Immature natural killer cell (primary cell): ENCODE measurements around the gene PIK3CD. TPM values are rescaled to one million over a fixed set of nuclear protein-coding genes. Genes with fewer than 3 reads are reported as not detected.
"Not testable (repeated sequence)": the region's sequence is repeated elsewhere in the genome, so short reads cannot be mapped to it uniquely, and the experiment has no call there.

Experiments
- DNase-seq, 3 donors: peaks; one replicate each; pipeline ENCODE4 v3.0.0; 2022; ENCODE audit warnings: mixed read lengths in 1 of 3
- H3K27ac Mint-ChIP-seq, 6 donors: one replicate each; pipeline ENCODE4 v1.8.0; 2020; ENCODE audit warnings: mixed read lengths in 6 of 6, mild to moderate bottlenecking in 5 of 6, inconsistent platforms in 4 of 6, moderate library complexity in 3 of 6
- H3K27me3 Mint-ChIP-seq, 3 donors: one replicate each; pipeline ENCODE4 v1.8.0; 2020 to 2021; ENCODE audit warnings: low read depth in 3 of 3, mild to moderate bottlenecking in 3 of 3, mixed read lengths in 3 of 3, moderate library complexity in 3 of 3, inconsistent platforms in 1 of 3
- H3K36me3 Mint-ChIP-seq, 3 donors: one replicate each; pipeline ENCODE4 v1.8.0; 2020; ENCODE audit warnings: mixed read lengths in 3 of 3, inconsistent platforms in 2 of 3, mild to moderate bottlenecking in 2 of 3
- H3K4me1 Mint-ChIP-seq, 2 donors: one replicate each; pipeline ENCODE4 v1.8.0; 2020; ENCODE audit warnings: inconsistent platforms in 2 of 2, mild to moderate bottlenecking in 2 of 2, mixed read lengths in 2 of 2, moderate library complexity in 1 of 2
- H3K4me3 Mint-ChIP-seq, 5 donors: one replicate each; pipeline ENCODE4 v1.8.0; 2020; ENCODE audit warnings: mild to moderate bottlenecking in 5 of 5, mixed read lengths in 5 of 5, inconsistent platforms in 3 of 5, moderate library complexity in 3 of 5
- H3K9me3 Mint-ChIP-seq, 6 donors: one replicate each; pipeline ENCODE4 v1.8.0; 2020; ENCODE audit warnings: mild to moderate bottlenecking in 6 of 6, mixed read lengths in 6 of 6, inconsistent platforms in 4 of 6, moderate library complexity in 3 of 6
- polyA plus RNA-seq, 3 donors: library from polyadenylated mRNA; unstranded; fragments of 300-500 nt; fragmentation: Illumina TruSeq; gene quantifications; one replicate each; pipeline ENCODE4 v1.2.3, GENCODE V29; 2021

PIK3CD gene
- polyA plus RNA-seq, 3 donors from 2014 or later: 43.4 to 133 (median 49.0) TPM

DNA sequence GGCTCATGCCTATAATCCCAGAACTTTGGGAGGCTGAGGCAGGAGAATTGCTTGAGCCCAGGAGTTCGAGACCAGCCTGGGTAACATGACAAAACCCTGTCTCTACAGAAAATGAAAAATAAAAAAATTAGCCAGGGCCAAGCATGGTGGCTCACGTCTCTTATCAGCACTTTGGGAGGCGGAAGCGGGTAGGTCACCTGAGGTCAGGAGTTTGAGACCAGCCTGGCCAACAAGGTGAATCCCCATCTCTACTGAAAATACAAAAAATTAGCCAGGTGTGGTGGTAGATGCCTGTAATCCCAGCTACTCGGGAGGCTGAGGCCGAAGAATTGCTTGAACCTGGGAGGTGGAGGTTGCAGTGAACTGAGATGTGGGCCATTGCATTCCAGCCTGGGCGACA lies 61.2 kb downstream of the PIK3CD start:
- DNase-seq, H3K9me3 Mint-ChIP-seq: not testable (repeated sequence)
- peaks cover 16 to 34% (median 25%) of the 10 kb centered on the region in 3 donors for H3K36me3 Mint-ChIP-seq
- H3K4me3 Mint-ChIP-seq: peak overlapping the region in 1 of 5 donors; percentile 14
- H3K27me3 Mint-ChIP-seq: peaks cover 9 to 15% (median 14%) of the 10 kb centered on the region in 3 donors
- H3K4me1 Mint-ChIP-seq: peaks cover 56 to 57% of the 10 kb centered on the region in 2 donors
- H3K27ac Mint-ChIP-seq: peak overlapping the region; percentile 14 to 82 (median 75)

DNA sequence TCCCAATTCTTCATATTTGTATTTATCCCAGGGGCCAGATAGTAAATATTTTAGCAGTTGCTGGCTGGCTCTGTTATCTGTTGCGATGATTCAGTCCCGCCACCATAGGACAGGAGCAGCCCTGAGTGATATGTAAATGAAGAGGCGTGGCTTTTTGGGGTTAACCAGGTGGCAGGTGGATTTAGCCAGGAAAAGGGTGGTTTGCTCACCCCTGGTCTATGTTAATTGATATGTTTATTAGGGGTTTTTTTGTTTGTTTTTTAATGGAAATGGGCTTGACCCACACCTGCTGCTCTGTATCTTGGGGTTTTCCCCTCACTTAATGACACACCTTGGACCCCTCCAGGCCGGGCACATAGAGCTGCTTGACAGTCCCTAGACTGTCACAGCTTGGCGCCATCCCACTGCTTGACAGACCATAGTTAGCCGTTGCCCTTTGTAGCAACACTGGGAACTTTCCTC lies 62.8 kb downstream of the PIK3CD start:
- Mint-ChIP-seq H3K4me3 (peak overlapping the region; percentile 9 to 39 (median 20)), H3K4me1 (peaks cover 61 to 63% of the 10 kb centered on the region in 2 donors), H3K27me3 (peaks cover 12 to 18% (median 16%) of the 10 kb centered on the region in 3 donors), H3K9me3 (no peaks in the 10 kb centered on the region), H3K36me3 (peaks cover 19 to 37% (median 28%) of the 10 kb centered on the region in 3 donors), H3K27ac (peak overlapping the region; percentile 71 to 88 (median 83))
- no peak for DNase-seq

DNA sequence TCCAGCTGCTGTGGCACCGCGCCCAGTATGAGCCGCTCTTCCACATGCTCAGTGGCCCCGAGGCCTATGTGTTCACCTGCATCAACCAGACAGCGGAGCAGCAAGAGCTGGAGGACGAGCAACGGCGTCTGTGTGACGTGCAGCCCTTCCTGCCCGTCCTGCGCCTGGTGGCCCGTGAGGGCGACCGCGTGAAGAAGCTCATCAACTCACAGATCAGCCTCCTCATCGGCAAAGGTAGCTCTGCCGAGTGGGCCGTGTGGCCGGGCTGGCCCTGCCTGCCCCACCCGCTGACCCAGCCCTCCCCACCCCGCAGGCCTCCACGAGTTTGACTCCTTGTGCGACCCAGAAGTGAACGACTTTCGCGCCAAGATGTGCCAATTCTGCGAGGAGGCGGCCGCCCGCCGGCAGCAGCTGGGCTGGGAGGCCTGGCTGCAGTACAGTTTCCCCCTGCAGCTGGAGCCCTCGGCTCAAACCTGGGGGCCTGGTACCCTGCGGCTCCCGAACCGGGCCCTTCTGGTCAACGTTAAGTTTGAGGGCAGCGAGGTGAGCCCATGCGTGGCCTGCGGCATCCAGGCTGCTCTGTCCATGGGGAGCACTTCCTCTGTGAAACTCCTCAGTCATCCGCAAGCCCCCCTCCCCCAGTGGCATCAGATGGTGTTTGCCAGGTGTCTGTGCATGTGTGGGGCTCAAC lies 64.2 kb downstream of the PIK3CD start:
- H3K9me3 Mint-ChIP-seq: no peaks in the 10 kb centered on the region
- peaks cover 12 to 18% (median 15%) of the 10 kb centered on the region in 3 donors for H3K27me3 Mint-ChIP-seq
- peaks cover 53 to 64% of the 10 kb centered on the region in 2 donors for H3K4me1 Mint-ChIP-seq
- peak overlapping the region; percentile 40 to 96 (median 92) for H3K27ac Mint-ChIP-seq
- no peak for DNase-seq
- peaks cover 13 to 31% (median 22%) of the 10 kb centered on the region in 3 donors for H3K36me3 Mint-ChIP-seq
- peak overlapping the region in 4 of 5 donors; percentile 55 to 91 (median 80) for H3K4me3 Mint-ChIP-seq

DNA sequence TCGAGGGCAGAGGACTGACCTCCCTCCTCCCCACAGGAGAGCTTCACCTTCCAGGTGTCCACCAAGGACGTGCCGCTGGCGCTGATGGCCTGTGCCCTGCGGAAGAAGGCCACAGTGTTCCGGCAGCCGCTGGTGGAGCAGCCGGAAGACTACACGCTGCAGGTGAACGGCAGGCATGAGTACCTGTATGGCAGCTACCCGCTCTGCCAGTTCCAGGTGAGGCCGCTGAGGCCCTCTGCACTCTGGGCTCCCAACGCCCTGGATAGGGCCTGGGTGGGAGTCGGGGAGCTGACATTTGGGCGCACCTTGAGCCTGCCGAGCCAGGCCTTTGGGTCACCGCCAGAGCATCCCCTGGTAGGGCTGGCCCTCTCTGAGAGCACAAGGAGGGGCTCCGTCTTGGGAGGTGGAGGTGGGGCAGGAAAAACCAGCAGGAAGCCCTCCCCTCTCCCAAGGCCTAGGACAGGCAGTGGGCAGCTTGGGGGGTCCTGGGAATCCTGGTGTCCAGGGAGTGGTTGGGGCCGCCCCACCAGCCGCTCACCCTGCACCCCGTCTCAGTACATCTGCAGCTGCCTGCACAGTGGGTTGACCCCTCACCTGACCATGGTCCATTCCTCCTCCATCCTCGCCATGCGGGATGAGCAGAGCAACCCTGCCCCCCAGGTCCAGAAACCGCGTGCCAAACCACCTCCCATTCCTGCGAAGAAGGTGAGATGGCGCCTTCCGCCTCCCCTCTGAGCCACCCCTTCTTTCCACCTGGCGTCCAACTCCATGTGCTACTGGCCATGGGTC lies 65.1 kb downstream of the PIK3CD start:
- peak overlapping the region; percentile 76 to 91 (median 85) for H3K4me3 Mint-ChIP-seq
- H3K27me3 Mint-ChIP-seq: peaks cover 9 to 17% (median 14%) of the 10 kb centered on the region in 3 donors
- peaks cover 7 to 26% (median 17%) of the 10 kb centered on the region in 3 donors for H3K36me3 Mint-ChIP-seq
- H3K9me3 Mint-ChIP-seq: no peaks in the 10 kb centered on the region
- peak overlapping the region; percentile 91 to 96 (median 94) for H3K27ac Mint-ChIP-seq
- DNase-seq: no peak
- H3K4me1 Mint-ChIP-seq: peaks cover 45 to 60% of the 10 kb centered on the region in 2 donors

DNA sequence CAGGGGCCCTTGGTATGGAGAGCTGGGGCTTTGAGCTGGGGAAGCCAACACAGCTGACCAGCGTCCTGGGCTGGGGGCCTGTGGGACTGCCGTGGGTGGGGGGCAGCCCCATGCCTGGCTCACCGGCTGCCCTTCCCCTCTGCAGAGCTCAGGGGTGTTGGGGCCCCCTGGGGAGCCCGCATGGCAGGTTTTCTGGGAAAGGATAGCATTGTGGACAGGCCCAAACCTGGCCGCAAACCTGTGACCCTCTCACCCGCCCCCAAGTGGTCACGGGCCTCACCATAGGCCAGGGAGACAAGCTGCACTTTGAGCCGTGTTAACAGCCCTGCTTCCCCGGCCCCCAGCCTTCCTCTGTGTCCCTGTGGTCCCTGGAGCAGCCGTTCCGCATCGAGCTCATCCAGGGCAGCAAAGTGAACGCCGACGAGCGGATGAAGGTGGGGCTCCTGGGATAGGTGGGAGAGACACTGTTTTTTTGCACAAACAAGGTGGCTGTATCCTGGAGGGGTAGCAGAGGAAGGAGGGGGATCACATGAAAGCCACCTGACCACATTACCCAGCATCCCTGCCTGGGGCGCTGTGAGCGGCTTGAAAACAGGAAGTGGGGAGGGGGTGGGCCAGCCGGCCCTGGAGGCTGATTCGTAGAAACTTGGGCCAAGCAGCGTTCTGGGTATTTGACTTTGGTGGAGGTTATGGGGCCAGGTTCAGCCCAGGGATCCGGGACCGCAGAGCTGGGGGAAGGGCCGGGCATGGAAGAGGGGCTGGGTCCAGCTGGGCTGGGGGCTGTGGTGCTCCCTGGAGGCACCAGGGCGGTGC lies 65.9 kb downstream of the PIK3CD start:
- H3K9me3 Mint-ChIP-seq: no peaks in the 10 kb centered on the region
- peaks cover 7 to 22% (median 14%) of the 10 kb centered on the region in 3 donors for H3K36me3 Mint-ChIP-seq
- H3K27ac Mint-ChIP-seq: peak overlapping the region; percentile 91 to 96 (median 94)
- peaks cover 41 to 56% of the 10 kb centered on the region in 2 donors for H3K4me1 Mint-ChIP-seq
- peak overlapping the region; percentile 76 to 91 (median 85) for H3K4me3 Mint-ChIP-seq
- peak; percentile 89 to 90 (median 90) for DNase-seq
- peaks cover 6 to 14% (median 12%) of the 10 kb centered on the region in 3 donors for H3K27me3 Mint-ChIP-seq

DNA sequence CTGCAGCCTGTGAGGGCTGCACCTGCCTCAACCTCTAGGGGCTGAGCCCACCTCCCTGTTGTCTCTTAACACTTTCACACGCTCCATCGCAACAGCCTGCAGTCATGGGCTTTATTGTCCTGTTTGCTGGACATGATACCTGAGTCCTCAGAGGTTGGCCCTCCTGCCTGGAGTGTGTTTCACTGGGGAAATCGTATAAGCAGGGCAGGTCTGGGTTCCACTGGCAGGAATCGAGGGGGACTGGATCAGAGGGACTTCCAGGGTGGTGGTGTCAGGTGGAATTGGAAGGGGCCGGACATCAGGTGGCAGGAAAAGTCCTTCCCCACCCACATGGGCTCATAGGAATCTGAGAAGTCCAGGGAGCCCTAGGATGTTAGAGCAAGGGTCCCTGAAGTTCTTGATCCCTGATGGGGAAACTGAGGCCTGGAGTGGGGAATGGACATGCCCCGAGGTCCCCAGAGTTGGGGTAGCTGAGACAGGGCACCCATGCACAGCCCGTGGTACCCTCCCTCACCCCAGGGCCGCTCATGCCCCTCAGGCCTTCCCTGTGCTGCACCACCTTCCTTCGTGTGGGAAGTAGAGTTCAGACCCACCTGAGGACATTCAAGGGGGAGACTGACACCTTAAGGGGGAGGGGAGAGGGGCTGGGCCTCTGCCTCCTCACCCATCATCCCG lies 66.6 kb downstream of the PIK3CD start:
- no peaks in the 10 kb centered on the region for H3K9me3 Mint-ChIP-seq
- H3K27me3 Mint-ChIP-seq: peaks cover 6 to 15% (median 12%) of the 10 kb centered on the region in 3 donors
- peak overlapping the region; percentile 76 to 91 (median 85) for H3K4me3 Mint-ChIP-seq
- peak overlapping the region; percentile 91 to 96 (median 94) for H3K27ac Mint-ChIP-seq
- no peak for DNase-seq
- peaks cover 7 to 27% (median 18%) of the 10 kb centered on the region in 3 donors for H3K36me3 Mint-ChIP-seq
- H3K4me1 Mint-ChIP-seq: peaks cover 39 to 52% of the 10 kb centered on the region in 2 donors

DNA sequence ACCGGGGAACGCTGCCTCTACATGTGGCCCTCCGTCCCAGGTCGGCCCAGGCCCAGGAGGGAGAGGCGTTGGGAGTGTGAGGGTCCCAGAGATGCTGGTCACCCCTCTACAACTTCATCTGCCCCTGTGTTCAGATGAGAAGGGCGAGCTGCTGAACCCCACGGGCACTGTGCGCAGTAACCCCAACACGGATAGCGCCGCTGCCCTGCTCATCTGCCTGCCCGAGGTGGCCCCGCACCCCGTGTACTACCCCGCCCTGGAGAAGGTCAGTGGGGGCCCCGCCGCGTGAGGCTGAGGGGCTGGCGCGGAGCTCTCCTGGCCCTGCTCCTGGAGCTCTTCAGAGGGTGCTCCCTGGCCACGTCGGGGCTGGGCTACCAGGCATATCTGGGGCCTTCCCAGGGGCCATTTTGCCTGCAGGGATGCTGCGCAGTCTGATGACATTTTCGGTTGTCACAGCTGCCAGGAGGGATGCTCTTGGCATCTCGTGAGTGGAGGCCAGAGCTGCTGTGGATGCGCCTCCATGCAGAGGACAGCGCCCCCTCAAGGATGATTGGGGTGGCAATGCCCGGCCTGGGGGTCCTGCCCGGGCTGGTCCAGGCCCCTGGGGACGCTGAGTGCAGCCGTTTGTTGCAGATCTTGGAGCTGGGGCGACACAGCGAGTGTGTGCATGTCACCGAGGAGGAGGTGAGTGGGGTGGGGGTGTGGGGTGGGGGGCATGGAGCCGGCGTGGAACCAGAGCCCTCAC lies 68.6 kb downstream of the PIK3CD start:
- H3K4me1 Mint-ChIP-seq: peaks cover 30 to 54% of the 10 kb centered on the region in 2 donors

DNA sequence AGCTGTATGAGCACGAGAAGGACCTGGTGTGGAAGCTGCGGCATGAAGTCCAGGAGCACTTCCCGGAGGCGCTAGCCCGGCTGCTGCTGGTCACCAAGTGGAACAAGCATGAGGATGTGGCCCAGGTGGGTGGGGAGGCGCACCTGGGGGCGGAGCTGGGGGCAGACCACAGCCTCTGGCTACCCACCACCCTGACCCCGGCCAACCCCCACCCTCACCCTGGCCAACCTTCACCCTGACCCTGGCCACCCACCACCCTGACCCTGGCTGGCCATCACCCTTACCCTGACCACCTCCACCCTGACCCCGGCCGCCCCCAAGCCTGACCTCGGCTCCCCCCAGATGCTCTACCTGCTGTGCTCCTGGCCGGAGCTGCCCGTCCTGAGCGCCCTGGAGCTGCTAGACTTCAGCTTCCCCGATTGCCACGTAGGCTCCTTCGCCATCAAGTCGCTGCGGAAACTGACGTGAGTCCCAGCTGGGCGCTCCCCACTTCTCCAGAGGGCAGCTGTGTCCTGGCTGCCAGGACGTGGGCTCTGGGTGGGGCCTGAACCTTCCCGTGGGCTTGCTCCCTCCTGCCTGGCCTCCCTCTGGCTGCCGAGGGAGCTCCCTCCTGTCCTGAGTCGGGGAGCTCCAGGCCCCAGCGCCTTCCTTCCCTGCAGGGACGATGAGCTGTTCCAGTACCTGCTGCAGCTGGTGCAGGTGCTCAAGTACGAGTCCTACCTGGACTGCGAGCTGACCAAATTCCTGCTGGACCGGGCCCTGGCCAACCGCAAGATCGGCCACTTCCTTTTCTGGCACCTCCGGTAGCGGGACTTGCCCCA lies 69.5 kb downstream of the PIK3CD start:
- Mint-ChIP-seq H3K4me3 (no peak overlapping the region), H3K9me3 (no peaks in the 10 kb centered on the region), H3K4me1 (peaks cover 28 to 49% of the 10 kb centered on the region in 2 donors), H3K27me3 (peaks cover 7 to 17% (median 15%) of the 10 kb centered on the region in 3 donors), H3K27ac (peak overlapping the region in 2 of 6 donors; percentile 49 to 74), H3K36me3 (peaks cover 12 to 31% (median 12%) of the 10 kb centered on the region in 3 donors)
- no peak for DNase-seq

More for the DNA sequence above, 68.6 kb downstream of the PIK3CD start:
- Mint-ChIP-seq H3K27me3 (peaks cover 7 to 18% (median 15%) of the 10 kb centered on the region in 3 donors), H3K27ac (peak overlapping the region in 3 of 6 donors; percentile 22 to 65 (median 28)), H3K4me3 (no peak overlapping the region), H3K9me3 (no peaks in the 10 kb centered on the region), H3K36me3 (peaks cover 12 to 30% (median 12%) of the 10 kb centered on the region in 3 donors)
- DNase-seq: no peak

DNA sequence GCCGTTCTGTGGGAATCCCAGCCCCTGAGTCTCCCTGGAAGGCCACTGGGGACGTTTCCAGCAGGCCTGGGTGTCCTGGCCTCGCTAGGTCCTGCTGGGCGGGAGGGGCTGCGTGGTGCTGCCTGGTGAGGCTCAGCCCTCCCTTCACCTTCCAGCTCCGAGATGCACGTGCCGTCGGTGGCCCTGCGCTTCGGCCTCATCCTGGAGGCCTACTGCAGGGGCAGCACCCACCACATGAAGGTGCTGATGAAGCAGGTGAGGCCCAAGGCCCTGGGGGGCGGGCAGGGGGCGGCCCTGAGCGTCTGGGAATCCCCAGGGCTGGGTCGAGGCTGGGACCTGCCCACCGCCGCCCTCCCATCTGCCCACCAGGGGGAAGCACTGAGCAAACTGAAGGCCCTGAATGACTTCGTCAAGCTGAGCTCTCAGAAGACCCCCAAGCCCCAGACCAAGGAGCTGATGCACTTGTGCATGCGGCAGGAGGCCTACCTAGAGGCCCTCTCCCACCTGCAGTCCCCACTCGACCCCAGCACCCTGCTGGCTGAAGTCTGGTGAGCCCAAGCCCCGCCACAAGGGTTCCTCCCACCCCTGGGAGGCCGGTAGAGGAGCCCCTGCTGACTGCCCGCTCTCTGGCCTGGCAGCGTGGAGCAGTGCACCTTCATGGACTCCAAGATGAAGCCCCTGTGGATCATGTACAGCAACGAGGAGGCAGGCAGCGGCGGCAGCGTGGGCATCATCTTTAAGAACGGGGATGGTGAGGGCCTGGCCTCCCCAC lies 70.3 kb downstream of the PIK3CD start:
- H3K27me3 Mint-ChIP-seq: peaks cover 7 to 17% (median 13%) of the 10 kb centered on the region in 3 donors
- peak overlapping the region in 2 of 6 donors; percentile 28 for H3K27ac Mint-ChIP-seq
- H3K4me3 Mint-ChIP-seq: no peak overlapping the region
- H3K36me3 Mint-ChIP-seq: peaks cover 12 to 30% (median 12%) of the 10 kb centered on the region in 3 donors
- peak; percentile 66 to 70 (median 69) for DNase-seq
- H3K9me3 Mint-ChIP-seq: no peaks in the 10 kb centered on the region
- H3K4me1 Mint-ChIP-seq: peaks cover 22 to 42% of the 10 kb centered on the region in 2 donors

DNA sequence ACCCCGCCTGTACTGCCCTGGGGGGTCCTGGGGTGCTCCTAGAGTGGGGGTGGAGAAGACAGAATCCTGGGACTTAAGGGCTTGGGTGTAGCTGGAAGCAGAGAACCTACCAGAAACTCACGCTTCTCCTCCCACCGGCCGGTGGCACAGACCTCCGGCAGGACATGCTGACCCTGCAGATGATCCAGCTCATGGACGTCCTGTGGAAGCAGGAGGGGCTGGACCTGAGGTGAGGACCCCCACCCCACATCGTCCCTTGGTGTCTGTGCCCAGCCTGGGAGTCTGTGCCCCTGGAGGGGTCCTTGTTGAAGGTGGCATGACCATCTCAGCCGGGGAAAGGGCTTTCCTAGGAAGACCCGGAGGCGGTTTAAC lies 70.8 kb downstream of the PIK3CD start:
- peaks cover 16 to 37% of the 10 kb centered on the region in 2 donors for H3K4me1 Mint-ChIP-seq
- no peaks in the 10 kb centered on the region for H3K9me3 Mint-ChIP-seq
- peak overlapping the region in 1 of 6 donors; percentile 64 for H3K27ac Mint-ChIP-seq
- H3K4me3 Mint-ChIP-seq: no peak overlapping the region
- H3K27me3 Mint-ChIP-seq: peaks cover 7 to 17% (median 12%) of the 10 kb centered on the region in 3 donors
- no peak for DNase-seq
- peaks cover 11 to 27% (median 12%) of the 10 kb centered on the region in 3 donors for H3K36me3 Mint-ChIP-seq
